Endothelial cell (in vitro differentiated cells): Measurements from ENCODE around the gene CARHSP1. TPM values are rescaled to one million over a fixed set of nuclear protein-coding genes. Genes with fewer than 3 reads are reported as not detected.
A peak's percentile ranks its signal among the peaks of the same experiment; 100 is the strongest.

Experiments used
- DNase-seq: peaks from one replicate; pipeline ENCODE4 v3.0.0; 2021; ENCODE audit warnings: low spot score
- H3K27ac Mint-ChIP-seq: one replicate; pipeline ENCODE4 v1.8.0; 2021; ENCODE audit warnings: mixed read lengths, inconsistent platforms; ENCODE audit not compliant: unreplicated experiment
- H3K27me3 Mint-ChIP-seq: one replicate; pipeline ENCODE4 v1.8.0; 2021; ENCODE audit warnings: mild to moderate bottlenecking, moderate library complexity, mixed read lengths, inconsistent platforms; ENCODE audit not compliant: unreplicated experiment
- H3K36me3 Mint-ChIP-seq: one replicate; pipeline ENCODE4 v1.8.0; 2021; ENCODE audit warnings: mild to moderate bottlenecking, low read depth, mixed read lengths, inconsistent platforms; ENCODE audit not compliant: unreplicated experiment
- H3K4me1 Mint-ChIP-seq: one replicate; pipeline ENCODE4 v1.8.0; 2021; ENCODE audit warnings: mild to moderate bottlenecking, mixed read lengths, inconsistent platforms; ENCODE audit not compliant: unreplicated experiment
- H3K4me3 Mint-ChIP-seq: one replicate; pipeline ENCODE4 v1.8.0; 2021; ENCODE audit warnings: mild to moderate bottlenecking, mixed read lengths, inconsistent platforms; ENCODE audit not compliant: unreplicated experiment
- H3K9me3 Mint-ChIP-seq: one replicate; pipeline ENCODE4 v1.8.0; 2021; ENCODE audit warnings: mixed read lengths, inconsistent platforms; ENCODE audit not compliant: unreplicated experiment
- CTCF ChIP-seq: fragments of 200-600 bp; sonication (generic); IDR thresholded peaks from one replicate; pipeline ENCODE4 v1.5.0; 2021; ENCODE audit warnings: antibody characterized with exemption; ENCODE audit not compliant: unreplicated experiment
- total RNA-seq: library from RNA; stranded (reverse); fragmentation: NEBNext Ultra II Directional; extraction: Animal tissue kit (Norgen Biotek cat#: 25700); gene quantifications from one replicate; pipeline ENCODE4 v1.2.1, GENCODE V29; 2021; ENCODE audit not compliant: unreplicated experiment

Gene CARHSP1
- total RNA-seq, 1 donor from 2014 or later, result 127 TPM

- peaks cover 3% of the 10 kb centered on the region for H3K27me3 Mint-ChIP-seq
- no peak overlapping the region for H3K4me3 Mint-ChIP-seq
- H3K27ac Mint-ChIP-seq, result no peak overlapping the region
- H3K36me3 Mint-ChIP-seq, result peaks cover 52% of the 10 kb centered on the region
- no peaks in the 10 kb centered on the region for H3K4me1 Mint-ChIP-seq
- no peak for TF ChIP-seq CTCF
- H3K9me3 Mint-ChIP-seq, result no peaks in the 10 kb centered on the region
- DNase-seq, result no peak
Observed at GRCh38 chr16:8912793-8913192, 44.0 kb upstream of the CARHSP1 start.

GRCh38 chr16:8910811-8911210, 42.0 kb upstream of the CARHSP1 start:
- peaks cover 3% of the 10 kb centered on the region for H3K27me3 Mint-ChIP-seq
- no peak overlapping the region for H3K27ac Mint-ChIP-seq
- no peaks in the 10 kb centered on the region for H3K9me3 Mint-ChIP-seq
- DNase-seq, result no peak
- peaks cover 49% of the 10 kb centered on the region for H3K36me3 Mint-ChIP-seq
- no peaks in the 10 kb centered on the region for H3K4me1 Mint-ChIP-seq
- peak overlapping the region; percentile 43 for H3K4me3 Mint-ChIP-seq
- no peak for TF ChIP-seq CTCF

GRCh38 chr16:8908810-8909468, 40.1 kb upstream of the CARHSP1 start:
- no peak for DNase-seq
- Mint-ChIP-seq H3K36me3 (peaks cover 51% of the 10 kb centered on the region), H3K4me1 (no peaks in the 10 kb centered on the region), H3K4me3 (peak overlapping the region; percentile 22), H3K27me3 (peaks cover 4% of the 10 kb centered on the region), H3K9me3 (no peaks in the 10 kb centered on the region), H3K27ac (no peak overlapping the region)
- no peak for TF ChIP-seq CTCF

- Mint-ChIP-seq H3K9me3 (no peaks in the 10 kb centered on the region), H3K27me3 (peaks cover 4% of the 10 kb centered on the region), H3K4me1 (no peaks in the 10 kb centered on the region), H3K4me3 (no peak overlapping the region), H3K36me3 (peaks cover 48% of the 10 kb centered on the region), H3K27ac (peak overlapping the region; percentile 8)
- no peak for DNase-seq
- no peak for TF ChIP-seq CTCF
Observed at GRCh38 chr16:8907096-8907495, 38.3 kb upstream of the CARHSP1 start.

- peak; percentile 44 for TF ChIP-seq CTCF
- Mint-ChIP-seq H3K27ac (no peak overlapping the region), H3K27me3 (peaks cover 4% of the 10 kb centered on the region), H3K9me3 (no peaks in the 10 kb centered on the region), H3K36me3 (peaks cover 48% of the 10 kb centered on the region), H3K4me1 (peaks cover 4% of the 10 kb centered on the region), H3K4me3 (no peak overlapping the region)
- DNase-seq, result no peak
Observed at GRCh38 chr16:8905795-8906591, 37.2 kb upstream of the CARHSP1 start.
